Muscle layer of duodenum (tissue), 2 donors: ENCODE data around the gene LIMD2.
A peak's percentile ranks its signal among the peaks of the same experiment; 100 is the strongest.

Experiments used
- H3K27ac ChIP-seq: one replicate; pipeline ENCODE4 v1.7.0; 2013; ENCODE audit warnings: mild to moderate bottlenecking, low read length
- H3K27me3 ChIP-seq: one replicate; pipeline ENCODE4 v1.7.0; 2013; ENCODE audit warnings: low read depth, mild to moderate bottlenecking, control low read depth, low read length
- H3K36me3 ChIP-seq, 2 donors: one replicate each; pipeline ENCODE4 v1.7.0; 2013; ENCODE audit warnings: low read length in 2 of 2, control low read depth in 1 of 2, mild to moderate bottlenecking in 1 of 2; ENCODE audit not compliant: insufficient read depth in 2 of 2, control insufficient read depth in 1 of 2
- H3K4me1 ChIP-seq, 2 donors: one replicate each; pipeline ENCODE4 v1.7.0; 2013; ENCODE audit warnings: low read length in 2 of 2, mild to moderate bottlenecking in 2 of 2, control low read depth in 1 of 2, moderate library complexity in 1 of 2; ENCODE audit not compliant: insufficient read depth in 2 of 2, control insufficient read depth in 1 of 2
- H3K4me3 ChIP-seq, 2 donors: one replicate each; pipeline ENCODE4 v1.7.0; 2013; ENCODE audit warnings: low read length in 2 of 2, low read depth in 1 of 2, mild to moderate bottlenecking in 1 of 2
- H3K9me3 ChIP-seq, 2 donors: one replicate each; pipeline ENCODE4 v1.7.0; 2013; ENCODE audit warnings: low read length in 2 of 2, control low read depth in 1 of 2, mild to moderate bottlenecking in 1 of 2; ENCODE audit not compliant: control insufficient read depth in 1 of 2
- donor health status: healthy.

The LIMD2 gene

GRCh38 chr17:63700528-63701455, 867 bp upstream of the LIMD2 start:
- Histone ChIP-seq H3K9me3 (no peaks in the 10 kb centered on the region), H3K27ac (no peak overlapping the region), H3K4me1 (peaks cover 0 to 22% of the 10 kb centered on the region in 2 donors), H3K27me3 (no peaks in the 10 kb centered on the region), H3K36me3 (peaks cover 12 to 24% of the 10 kb centered on the region in 2 donors), H3K4me3 (peak overlapping the region; percentile 37 to 61)

GRCh38 chr17:63698886-63699637, 863 bp downstream of the LIMD2 start:
- Histone ChIP-seq H3K27me3 (no peaks in the 10 kb centered on the region), H3K27ac (no peak overlapping the region), H3K36me3 (peaks cover 15 to 17% of the 10 kb centered on the region in 2 donors), H3K9me3 (no peaks in the 10 kb centered on the region), H3K4me3 (peak overlapping the region in 1 of 2 donors; percentile 64), H3K4me1 (peaks cover 0 to 27% of the 10 kb centered on the region in 2 donors)

DNA sequence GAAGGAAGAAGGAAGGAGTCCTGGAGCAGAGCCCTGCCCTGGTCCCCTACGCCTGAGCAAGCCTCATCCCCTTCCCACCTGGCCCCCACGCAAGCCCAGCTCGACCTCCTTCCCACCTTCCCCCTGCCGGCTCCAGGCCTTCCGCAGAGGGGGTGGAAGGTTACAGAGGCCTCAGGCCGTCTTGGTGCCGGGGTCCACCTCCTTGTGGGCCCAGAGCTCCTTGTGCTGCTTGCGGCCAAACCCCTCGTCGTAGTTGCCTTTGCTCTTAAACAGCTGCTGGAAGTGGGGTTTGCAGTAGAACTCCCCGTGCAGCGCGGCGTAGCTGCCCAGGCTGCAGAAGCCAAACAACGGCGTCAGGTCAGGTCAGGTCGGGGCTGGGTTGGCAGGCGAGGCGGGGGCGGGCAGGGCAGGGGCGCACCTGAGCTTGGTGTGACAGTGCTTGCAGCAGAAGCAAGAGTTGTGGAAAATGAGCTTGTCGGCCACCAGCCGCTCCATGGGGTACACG, 1.5 kb downstream of the LIMD2 start:
- peak overlapping the region in 1 of 2 donors; percentile 64 for H3K4me3 ChIP-seq
- H3K27ac ChIP-seq = no peak overlapping the region
- H3K36me3 ChIP-seq = peaks cover 12 to 17% of the 10 kb centered on the region in 2 donors
- H3K27me3 ChIP-seq = no peaks in the 10 kb centered on the region
- H3K9me3 ChIP-seq = no peaks in the 10 kb centered on the region
- H3K4me1 ChIP-seq = peaks cover 0 to 27% of the 10 kb centered on the region in 2 donors

DNA sequence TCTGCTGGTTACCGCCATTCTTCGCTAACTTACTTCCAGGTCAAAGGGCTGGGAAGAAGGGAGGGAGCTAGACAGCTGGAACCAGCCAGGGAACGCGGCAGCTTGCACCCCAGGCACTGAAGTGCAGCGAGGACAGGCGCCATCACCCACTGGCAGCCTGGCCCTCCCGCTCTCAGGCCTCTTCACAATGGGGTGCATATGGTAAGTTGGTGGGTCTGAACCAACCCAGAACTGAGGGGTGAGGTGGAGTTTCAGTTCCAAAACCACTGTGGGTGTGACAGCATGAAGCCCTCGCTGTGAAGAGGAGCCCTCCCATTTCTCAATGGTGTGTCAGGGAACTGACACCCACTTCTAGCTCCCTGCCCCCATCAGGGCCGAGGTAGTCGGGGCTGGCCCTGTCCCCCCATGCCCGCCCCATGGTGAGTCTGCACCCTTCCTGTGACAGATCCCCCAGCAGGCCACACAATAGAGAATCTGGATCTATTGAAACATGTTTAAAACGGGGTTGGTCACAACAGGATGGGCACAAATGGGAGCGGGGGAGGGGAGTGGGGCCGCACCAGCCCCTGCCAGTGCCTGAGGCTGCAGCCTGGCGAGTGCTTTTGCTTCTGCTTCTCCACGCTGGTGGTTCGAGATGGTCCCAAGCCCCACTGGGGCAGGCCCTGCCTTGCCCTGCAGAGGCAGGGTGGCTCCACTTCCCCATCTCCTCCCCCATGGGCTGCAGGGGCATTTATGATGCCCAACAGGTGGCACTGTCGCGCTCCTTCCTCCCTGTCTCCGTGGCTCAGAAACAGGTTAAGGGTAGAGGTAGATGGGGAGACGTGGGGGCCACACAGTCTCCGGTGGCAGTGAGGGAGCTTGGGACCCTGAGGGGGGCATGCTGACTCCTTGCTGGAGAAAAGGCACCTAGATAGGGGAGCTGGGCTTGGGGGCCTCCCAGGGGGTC, 2.3 kb downstream of the LIMD2 start:
- no peak overlapping the region for H3K27ac ChIP-seq
- H3K4me3 ChIP-seq = peak overlapping the region in 1 of 2 donors; percentile 64
- H3K9me3 ChIP-seq = no peaks in the 10 kb centered on the region
- peaks cover 0 to 27% of the 10 kb centered on the region in 2 donors for H3K4me1 ChIP-seq
- peaks cover 11 to 17% of the 10 kb centered on the region in 2 donors for H3K36me3 ChIP-seq
- no peaks in the 10 kb centered on the region for H3K27me3 ChIP-seq

- H3K27me3 ChIP-seq = no peaks in the 10 kb centered on the region
- no peak overlapping the region for H3K27ac ChIP-seq
- no peaks in the 10 kb centered on the region for H3K9me3 ChIP-seq
- no peak overlapping the region for H3K4me3 ChIP-seq
- peaks cover 21 to 28% of the 10 kb centered on the region in 2 donors for H3K36me3 ChIP-seq
- H3K4me1 ChIP-seq = peaks cover 0 to 27% of the 10 kb centered on the region in 2 donors
Measured at GRCh38 chr17:63696381-63696961, 3.5 kb downstream of the LIMD2 start.

- no peak overlapping the region for H3K27ac ChIP-seq
- peaks cover 0 to 21% of the 10 kb centered on the region in 2 donors for H3K4me1 ChIP-seq
- H3K36me3 ChIP-seq = peaks cover 27 to 34% of the 10 kb centered on the region in 2 donors
- no peak overlapping the region for H3K4me3 ChIP-seq
- no peaks in the 10 kb centered on the region for H3K27me3 ChIP-seq
- H3K9me3 ChIP-seq = no peaks in the 10 kb centered on the region
Measured at GRCh38 chr17:63695889-63696288, 4.0 kb downstream of the LIMD2 start.

GRCh38 chr17:63694950-63695773, 4.8 kb downstream of the LIMD2 start:
- Histone ChIP-seq H3K4me3 (no peak overlapping the region), H3K27me3 (no peaks in the 10 kb centered on the region), H3K9me3 (no peaks in the 10 kb centered on the region), H3K27ac (no peak overlapping the region), H3K4me1 (peaks cover 0 to 20% of the 10 kb centered on the region in 2 donors), H3K36me3 (peaks cover 34 to 41% of the 10 kb centered on the region in 2 donors)

GRCh38 chr17:63694229-63694949, 5.5 kb downstream of the LIMD2 start:
- peaks cover 0 to 19% of the 10 kb centered on the region in 2 donors for H3K4me1 ChIP-seq
- H3K36me3 ChIP-seq = peaks cover 42 to 49% of the 10 kb centered on the region in 2 donors
- H3K27ac ChIP-seq = no peak overlapping the region
- no peak overlapping the region for H3K4me3 ChIP-seq
- no peaks in the 10 kb centered on the region for H3K9me3 ChIP-seq
- H3K27me3 ChIP-seq = no peaks in the 10 kb centered on the region

DNA sequence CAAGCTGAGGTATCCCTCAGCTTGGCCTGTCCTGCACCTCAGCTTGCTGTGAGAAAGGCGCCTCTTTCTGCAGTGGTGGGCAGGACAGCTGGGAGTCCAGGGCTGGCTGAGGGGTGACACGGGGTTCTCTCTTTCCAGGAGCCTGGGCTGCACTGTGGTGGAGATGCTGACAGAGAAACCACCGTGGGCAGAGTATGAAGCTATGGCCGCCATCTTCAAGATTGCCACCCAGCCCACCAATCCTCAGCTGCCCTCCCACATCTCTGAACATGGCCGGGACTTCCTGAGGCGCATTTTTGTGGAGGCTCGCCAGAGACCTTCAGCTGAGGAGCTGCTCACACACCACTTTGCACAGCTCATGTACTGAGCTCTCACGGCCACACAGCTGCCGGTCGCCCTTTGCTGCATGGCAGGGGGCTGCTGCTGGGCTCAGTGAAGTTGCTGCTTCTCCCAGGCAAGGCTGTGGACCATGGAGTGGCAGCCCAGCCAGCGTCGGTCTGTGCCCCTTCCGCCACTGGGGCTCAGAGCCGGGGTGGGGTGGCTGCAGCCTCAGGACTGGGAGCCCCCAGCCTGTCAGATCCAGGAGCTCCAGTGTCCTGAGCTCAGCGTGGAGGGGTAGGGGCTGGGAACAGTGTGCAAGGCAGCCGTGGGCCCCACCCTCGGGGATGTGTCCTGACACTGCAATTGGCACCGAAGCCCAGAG, 6.4 kb downstream of the LIMD2 start:
- Histone ChIP-seq H3K9me3 (no peaks in the 10 kb centered on the region), H3K27ac (no peak overlapping the region), H3K27me3 (no peaks in the 10 kb centered on the region), H3K36me3 (peaks cover 50 to 57% of the 10 kb centered on the region in 2 donors), H3K4me1 (peaks cover 0 to 13% of the 10 kb centered on the region in 2 donors), H3K4me3 (no peak overlapping the region)
